ENCODE results near the gene CREB3L4.

CREB3L4 gene

GRCh38 chr1:153984123-153984894 is 16.6 kb downstream of the CREB3L4 start:
- H3K79me2 ChIP-seq (ENCODE audit: control insufficient read depth, low read length), result peaks cover 1% of the 10 kb centered on the region
- H3K4me3 ChIP-seq (ENCODE audit: low read length), result no peak overlapping the region
- no peaks in the 10 kb centered on the region for H3K36me3 ChIP-seq (ENCODE audit: control insufficient read depth, low read length)
- peaks cover 16% of the 10 kb centered on the region; the same call in 1 of the 2 replicates for H3F3A ChIP-seq (ENCODE audit: control insufficient read depth, insufficient read depth)
- peaks cover 9% of the 10 kb centered on the region; the same call in 1 of the 2 replicates for H3K27me3 ChIP-seq (ENCODE audit: control insufficient read depth, low read length)
- peaks cover 46% of the 10 kb centered on the region for H3K4me1 ChIP-seq (ENCODE audit: control insufficient read depth, low read length)
- no peak for TF ChIP-seq EZH2phosphoT487 (IDR thresholded peaks at IDR 0.05; ENCODE audit: borderline replicate concordance, low read length)
- TF ChIP-seq, protein P1, sequence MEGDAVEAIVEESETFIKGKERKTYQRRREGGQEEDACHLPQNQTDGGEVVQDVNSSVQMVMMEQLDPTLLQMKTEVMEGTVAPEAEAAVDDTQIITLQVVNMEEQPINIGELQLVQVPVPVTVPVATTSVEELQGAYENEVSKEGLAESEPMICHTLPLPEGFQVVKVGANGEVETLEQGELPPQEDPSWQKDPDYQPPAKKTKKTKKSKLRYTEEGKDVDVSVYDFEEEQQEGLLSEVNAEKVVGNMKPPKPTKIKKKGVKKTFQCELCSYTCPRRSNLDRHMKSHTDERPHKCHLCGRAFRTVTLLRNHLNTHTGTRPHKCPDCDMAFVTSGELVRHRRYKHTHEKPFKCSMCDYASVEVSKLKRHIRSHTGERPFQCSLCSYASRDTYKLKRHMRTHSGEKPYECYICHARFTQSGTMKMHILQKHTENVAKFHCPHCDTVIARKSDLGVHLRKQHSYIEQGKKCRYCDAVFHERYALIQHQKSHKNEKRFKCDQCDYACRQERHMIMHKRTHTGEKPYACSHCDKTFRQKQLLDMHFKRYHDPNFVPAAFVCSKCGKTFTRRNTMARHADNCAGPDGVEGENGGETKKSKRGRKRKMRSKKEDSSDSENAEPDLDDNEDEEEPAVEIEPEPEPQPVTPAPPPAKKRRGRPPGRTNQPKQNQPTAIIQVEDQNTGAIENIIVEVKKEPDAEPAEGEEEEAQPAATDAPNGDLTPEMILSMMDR (IDR thresholded peaks at IDR 0.05; ENCODE audit: low read depth, low read length, poor library complexity, severe bottlenecking), result no peak
- no peak overlapping the region for H3K27ac ChIP-seq (ENCODE audit: low read depth, low read length)
- no peaks in the 10 kb centered on the region for H4K20me1 ChIP-seq (ENCODE audit: control insufficient read depth, insufficient read depth, low read depth, low read length)
- H3K4me2 ChIP-seq (ENCODE audit: low read length), result no peak overlapping the region
- no peaks in the 10 kb centered on the region for H3K9me3 ChIP-seq (ENCODE audit: control insufficient read depth, insufficient read depth, low read length)
- H3K9me2 ChIP-seq (replicated peaks; ENCODE audit: control insufficient read depth, low read length), result no peaks in the 10 kb centered on the region

DNA sequence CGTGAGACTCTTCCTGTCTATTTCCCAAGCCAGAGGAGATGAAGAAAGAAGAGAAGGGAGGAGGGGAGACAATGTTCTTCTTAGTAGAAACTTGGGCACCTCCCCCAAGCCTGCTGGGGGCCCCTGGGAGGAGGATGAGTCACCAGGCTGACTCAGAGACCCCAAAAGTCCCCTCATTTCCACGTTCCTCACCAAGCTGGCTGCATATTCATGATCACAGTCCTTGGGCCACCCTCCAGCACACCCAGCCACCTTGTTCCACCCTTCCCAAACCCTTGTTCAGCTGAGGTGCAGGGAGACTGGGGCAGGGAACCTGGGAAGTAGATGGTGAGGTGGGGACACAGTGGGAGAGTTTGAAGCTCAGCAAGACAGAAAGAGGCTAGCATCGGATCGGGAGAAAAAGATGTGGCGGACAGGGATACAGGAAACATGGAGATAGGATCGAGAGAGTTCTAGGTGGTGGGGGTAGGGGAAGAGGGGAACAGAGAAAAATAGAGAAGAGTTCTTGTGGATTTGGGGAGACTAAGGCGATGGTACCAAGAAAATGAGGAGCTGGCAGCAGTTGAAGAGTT is 17.7 kb downstream of the CREB3L4 start:
- Histone ChIP-seq H4K20me1 (ENCODE audit: control insufficient read depth, insufficient read depth, low read depth, low read length) (no peaks in the 10 kb centered on the region), H3K4me1 (ENCODE audit: control insufficient read depth, low read length) (peaks cover 52% of the 10 kb centered on the region), H3K4me2 (ENCODE audit: low read length) (peak overlapping the region; percentile 89), H3K27ac (ENCODE audit: low read depth, low read length) (no peak overlapping the region), H3K27me3 (ENCODE audit: control insufficient read depth, low read length) (peaks cover 9% of the 10 kb centered on the region; the same call in 1 of the 2 replicates), H3K9me2 (replicated peaks; ENCODE audit: control insufficient read depth, low read length) (no peaks in the 10 kb centered on the region), H3K36me3 (ENCODE audit: control insufficient read depth, low read length) (no peaks in the 10 kb centered on the region), H3K4me3 (ENCODE audit: low read length) (peak overlapping the region; percentile 69; the same call in 1 of the 2 replicates), H3K9me3 (ENCODE audit: control insufficient read depth, insufficient read depth, low read length) (no peaks in the 10 kb centered on the region), H3F3A (ENCODE audit: control insufficient read depth, insufficient read depth) (peaks cover 16% of the 10 kb centered on the region; the same call in 1 of the 2 replicates), H3K79me2 (ENCODE audit: control insufficient read depth, low read length) (no peaks in the 10 kb centered on the region)
- TF ChIP-seq EZH2phosphoT487 (IDR thresholded peaks at IDR 0.05; ENCODE audit: borderline replicate concordance, low read length), result no peak
- TF ChIP-seq, protein P1 (IDR thresholded peaks at IDR 0.05; ENCODE audit: low read depth, low read length, poor library complexity, severe bottlenecking), result no peak

DNA sequence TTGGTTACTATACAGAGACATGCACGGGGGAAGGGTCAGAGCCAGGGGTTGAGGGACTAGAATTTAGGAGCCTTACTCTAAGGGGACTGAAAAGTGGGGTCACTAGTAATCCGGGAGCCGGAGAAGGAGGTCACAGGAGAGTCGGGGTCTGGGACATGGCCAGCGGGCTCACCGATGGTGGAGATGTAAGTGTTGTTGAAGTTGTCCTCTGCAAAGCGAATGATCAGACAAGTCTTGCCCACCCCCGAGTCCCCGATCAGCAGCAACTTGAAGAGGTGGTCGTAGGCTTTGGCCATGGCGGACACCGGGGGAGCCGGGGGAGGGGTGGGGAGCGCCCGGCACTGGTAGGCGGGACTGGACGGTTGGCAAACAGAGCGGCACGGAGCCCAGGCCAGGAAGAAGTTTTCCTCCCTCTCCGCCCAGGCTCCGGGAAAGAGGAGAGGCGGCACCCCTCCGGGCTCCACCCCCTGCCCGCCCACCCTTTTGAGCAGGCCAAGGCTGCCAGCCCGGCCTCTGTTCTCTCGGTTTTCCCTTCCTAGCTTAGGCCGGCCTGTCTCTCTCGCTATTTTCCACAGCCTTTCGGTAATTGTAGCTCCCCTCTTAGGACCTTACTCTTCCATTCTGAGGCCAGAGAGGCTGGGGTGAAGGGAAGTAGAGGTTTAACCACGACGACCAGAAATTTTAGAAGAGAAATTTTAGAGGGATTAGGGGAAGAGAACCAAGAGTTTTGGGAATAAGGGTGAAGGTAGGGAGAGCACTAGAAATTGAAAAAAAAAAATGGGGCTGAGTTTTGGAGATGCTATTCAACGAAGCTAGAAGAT is 18.4 kb downstream of the CREB3L4 start, which contains the start of gene RAB13:
RAB13 (minus strand) TSS at position 399 of the 821 bp plus-strand sequence; CDS start at position 296, 103 bp downstream.
- Histone ChIP-seq H3K4me3 (ENCODE audit: low read length) (peak within 1 kb of the TSS; percentile 69), H3K4me2 (ENCODE audit: low read length) (peak within 1 kb of the TSS; percentile 89), H3K36me3 (ENCODE audit: control insufficient read depth, low read length) (peaks cover 6% of the 10 kb centered on the region), H3K79me2 (ENCODE audit: control insufficient read depth, low read length) (peaks cover 6% of the 10 kb centered on the region), H3K27me3 (ENCODE audit: control insufficient read depth, low read length) (peaks cover 9% of the 10 kb centered on the region; the same call in 1 of the 2 replicates), H3K9me2 (replicated peaks; ENCODE audit: control insufficient read depth, low read length) (no peaks in the 10 kb centered on the region), H3F3A (ENCODE audit: control insufficient read depth, insufficient read depth) (peaks cover 20% of the 10 kb centered on the region), H3K9me3 (ENCODE audit: control insufficient read depth, insufficient read depth, low read length) (no peaks in the 10 kb centered on the region), H4K20me1 (ENCODE audit: control insufficient read depth, insufficient read depth, low read depth, low read length) (no peaks in the 10 kb centered on the region), H3K27ac (ENCODE audit: low read depth, low read length) (peak within 1 kb of the TSS; percentile 78), H3K4me1 (ENCODE audit: control insufficient read depth, low read length) (peaks cover 52% of the 10 kb centered on the region)
- TF ChIP-seq EZH2phosphoT487 (IDR thresholded peaks at IDR 0.05; ENCODE audit: borderline replicate concordance, low read length), result no peak
- TF ChIP-seq, protein P1 (IDR thresholded peaks at IDR 0.05; ENCODE audit: low read depth, low read length, poor library complexity, severe bottlenecking), result no peak
